ENCODE measurements around the gene RAVER1.
"Not testable (repeated sequence)": the region's sequence is repeated elsewhere in the genome, so short reads cannot be mapped to it uniquely, and the experiment has no call there.

The RAVER1 gene

DNA sequence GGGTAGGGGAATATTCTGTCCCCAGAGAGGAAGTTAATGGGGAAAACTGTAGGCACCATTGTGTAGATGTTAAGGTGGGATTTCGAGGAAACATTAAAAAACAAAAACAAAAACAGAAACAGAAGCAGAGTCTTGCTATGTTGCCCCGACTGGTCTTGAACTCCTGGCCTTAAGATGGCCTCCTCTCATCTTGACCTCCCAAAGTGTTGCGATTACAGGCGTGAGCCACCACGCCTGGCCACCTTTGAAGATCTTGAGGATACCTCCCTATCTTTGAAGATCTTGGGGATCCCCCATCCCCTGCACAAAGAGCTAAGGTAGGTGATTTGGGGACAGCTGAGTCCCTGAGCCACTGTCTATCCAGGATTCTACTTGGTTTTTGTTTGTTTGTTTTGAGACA is 6.6 kb upstream of the RAVER1 start:
- DNase-seq = no peak

DNA sequence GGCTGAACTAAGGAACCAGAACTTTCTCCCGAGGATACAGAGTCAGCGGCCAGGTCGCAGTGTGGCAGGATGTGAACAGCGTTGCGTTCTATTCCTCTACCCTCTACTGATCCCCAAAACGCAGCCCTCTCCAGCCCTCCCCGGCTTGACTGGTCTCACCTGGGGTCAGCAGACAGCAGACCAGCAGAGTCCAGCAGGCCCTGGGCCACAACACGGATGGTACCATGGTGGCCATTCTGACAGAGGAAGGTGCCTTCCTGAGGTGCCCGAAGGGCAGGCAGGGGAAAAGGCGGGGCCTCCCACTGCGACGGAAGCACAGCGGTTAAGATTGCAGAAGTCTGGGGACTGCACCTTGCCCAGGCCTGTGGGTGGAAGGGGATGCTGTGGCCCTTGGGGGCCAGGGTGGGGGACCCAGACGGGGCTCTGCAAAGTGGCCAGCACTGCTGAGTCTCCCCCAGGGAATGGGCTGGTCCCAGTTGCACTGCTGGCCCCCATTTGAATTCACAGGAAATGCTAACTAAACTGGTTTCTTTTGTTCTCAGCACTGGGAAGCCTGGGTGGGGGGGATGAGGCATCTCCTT is 6.1 kb upstream of the RAVER1 start, which contains the start of gene ICAM3:
Gene ICAM3 (minus strand): TSS at position 245 of the 581 bp plus-strand sequence. CDS start 10 bp downstream, at position 235.
- DNase-seq = no peak

- DNase-seq = no peak
Observed at GRCh38 chr19:10338940-10339339, 5.6 kb upstream of the RAVER1 start.

GRCh38 chr19:10336725-10337124 is 3.4 kb upstream of the RAVER1 start:
- not testable (repeated sequence) for DNase-seq

GRCh38 chr19:10335352-10335985 is 2.1 kb upstream of the RAVER1 start:
- no peak for DNase-seq

GRCh38 chr19:10334588-10335351 is 1.4 kb upstream of the RAVER1 start:
- peak; percentile 17 for DNase-seq

- DNase-seq = no peak
Observed at GRCh38 chr19:10333758-10334587, 644 bp upstream of the RAVER1 start.

- DNase-seq = no peak
Observed at GRCh38 chr19:10332158-10332964, 968 bp downstream of the RAVER1 start.

DNA sequence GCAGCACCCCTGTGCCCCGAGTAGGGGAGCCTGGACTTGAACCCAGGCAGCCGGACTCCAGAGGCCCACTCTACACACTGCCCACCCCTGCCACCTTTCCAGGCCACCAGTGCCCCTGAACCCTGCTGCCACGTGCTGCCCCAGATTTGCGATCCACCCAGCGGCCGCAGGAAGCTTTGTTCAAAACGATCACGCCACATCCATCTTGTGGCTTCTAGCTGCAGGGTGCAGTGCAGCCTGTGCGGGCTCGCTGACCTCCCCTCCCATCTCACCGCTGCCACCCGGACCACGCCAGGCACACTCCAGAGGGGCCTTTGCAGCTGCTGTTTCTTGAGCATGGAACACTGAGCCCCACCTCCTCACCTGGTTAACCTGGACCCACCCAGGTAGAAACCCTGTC is 3.8 kb downstream of the RAVER1 start:
- DNase-seq = no peak

GRCh38 chr19:10328558-10329429 is 4.5 kb downstream of the RAVER1 start:
- no peak for DNase-seq

- DNase-seq = no peak
Observed at GRCh38 chr19:10327793-10328192, 5.5 kb downstream of the RAVER1 start.

DNA sequence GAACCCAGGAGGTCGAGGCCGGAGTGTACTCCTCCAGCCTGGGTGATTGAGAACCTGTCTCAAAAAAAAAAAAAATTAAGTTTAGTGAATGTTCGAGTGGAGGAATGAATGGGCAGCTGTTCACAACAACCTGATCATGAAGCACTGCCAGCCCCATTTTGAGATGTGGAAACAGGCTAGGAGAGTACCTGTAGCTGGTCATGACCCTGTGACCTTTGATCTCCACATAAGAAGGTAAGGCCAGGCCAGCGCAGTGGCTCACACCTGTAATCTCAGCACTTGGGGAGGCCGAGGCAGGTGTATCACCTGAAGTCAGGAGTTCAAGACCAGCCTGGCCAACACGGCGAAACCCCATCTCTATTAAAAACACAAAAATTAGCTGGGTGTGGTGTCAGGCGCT is 7.6 kb downstream of the RAVER1 start:
- DNase-seq = no peak

- DNase-seq = no peak
Observed at GRCh38 chr19:10321874-10322835, 11.2 kb downstream of the RAVER1 start.

GRCh38 chr19:10321417-10321797 is 11.9 kb downstream of the RAVER1 start:
- DNase-seq = no peak

DNA sequence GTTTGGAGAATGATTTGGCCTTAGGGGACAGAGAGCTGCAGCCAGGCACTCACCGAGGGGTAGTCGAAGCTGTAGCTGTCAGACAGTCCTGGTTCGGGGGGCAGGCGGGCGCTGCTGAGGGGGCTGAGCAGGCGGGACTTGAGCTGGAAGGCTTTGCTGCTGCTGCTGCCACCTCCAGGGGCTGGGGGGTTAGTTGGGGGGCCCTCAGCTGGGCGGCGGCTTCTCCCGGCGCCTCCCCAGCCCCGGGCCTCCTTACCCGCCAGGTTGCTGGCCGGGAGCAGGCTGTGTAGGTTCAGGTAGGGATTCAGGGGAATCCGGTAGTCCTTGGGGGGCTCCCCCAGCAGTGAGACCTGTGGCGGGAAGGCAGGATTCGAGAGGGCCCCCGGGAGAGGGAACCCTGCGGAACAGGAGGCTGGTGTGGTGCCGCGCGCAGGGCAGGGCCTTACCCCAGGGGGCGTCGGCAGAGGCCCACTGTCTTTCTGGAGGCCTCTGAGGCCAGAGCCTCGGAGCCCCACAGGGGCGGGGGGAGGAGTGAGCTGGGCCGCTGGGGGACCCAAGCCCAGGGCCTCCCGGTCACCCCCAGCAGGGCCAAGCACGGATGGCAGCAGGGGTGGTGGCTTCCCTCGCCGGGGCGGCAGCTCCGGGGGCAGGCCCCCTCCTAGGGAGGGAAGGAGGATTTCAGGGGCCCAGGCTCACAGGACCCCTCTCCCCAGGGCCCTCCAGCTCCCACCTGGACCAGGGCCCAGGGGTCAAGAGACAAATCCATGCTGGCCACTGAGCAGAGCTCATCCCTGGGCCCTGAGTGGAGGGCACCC is 12.5 kb downstream of the RAVER1 start:
- DNase-seq = no peak

DNA sequence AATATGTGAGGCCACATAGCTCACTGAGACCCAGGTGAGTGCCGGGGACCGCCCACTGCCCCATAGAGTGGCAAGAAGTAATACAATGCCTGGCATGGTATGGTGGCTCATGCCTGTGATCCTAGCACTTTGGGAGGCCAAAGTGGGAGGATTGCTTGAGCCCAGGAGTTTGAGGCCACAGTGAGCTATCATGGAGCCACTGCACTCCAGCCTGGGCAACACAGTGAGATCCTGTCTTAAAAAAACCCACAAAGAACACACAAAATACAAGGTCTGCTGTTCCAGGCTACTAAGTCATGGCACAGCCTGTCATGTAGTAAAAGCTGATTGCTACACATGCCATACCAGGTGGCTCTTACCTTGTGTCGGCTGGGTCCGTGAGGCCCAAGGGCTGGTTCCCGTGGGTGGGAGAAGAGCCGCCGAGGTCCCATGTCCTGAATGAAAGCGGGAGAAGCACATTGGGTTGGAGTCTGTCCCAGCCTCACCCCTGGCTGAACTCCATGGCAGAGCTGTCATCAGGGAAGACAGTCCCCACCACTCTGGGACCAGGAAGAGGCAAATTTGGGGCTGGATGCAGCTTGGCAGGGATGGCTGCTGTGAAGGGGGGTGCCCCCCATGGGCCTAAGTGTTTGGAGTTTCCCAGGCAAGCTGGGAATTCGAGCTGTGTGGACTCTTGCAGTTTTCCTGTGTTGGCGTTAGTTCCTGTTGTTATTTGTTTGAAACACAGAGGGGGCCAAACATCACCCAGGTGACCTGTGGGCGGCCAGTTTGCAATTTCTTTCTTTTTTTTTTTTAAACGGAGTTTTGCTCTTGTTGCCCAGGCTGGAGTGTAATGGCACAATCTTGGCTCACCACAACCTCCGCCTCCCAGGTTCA is 14.3 kb downstream of the RAVER1 start:
- DNase-seq = no peak

- DNase-seq = no peak
Observed at GRCh38 chr19:10317857-10318462, 15.4 kb downstream of the RAVER1 start.
